Brain microvascular endothelial cell (primary cell): ENCODE measurements around the gene FBXW5.

Experiments used
- DNase-seq: peaks from one replicate; pipeline ENCODE4 v3.0.0-alpha.2; 2020
- H3K27ac ChIP-seq: fragments of 250-450 bp; sonication (Bioruptor Pico); 2 replicates; pipeline ENCODE4 v1.5.1; 2020; ENCODE audit warnings: mild to moderate bottlenecking, moderate library complexity
- H3K27me3 ChIP-seq: fragments of 250-450 bp; sonication (Bioruptor Pico); replicated peaks from 2 replicates; pipeline ENCODE4 v1.5.1; 2020; ENCODE audit warnings: mild to moderate bottlenecking
- H3K36me3 ChIP-seq: fragments of 250-450 bp; sonication (Bioruptor Pico); replicated peaks from 2 replicates; pipeline ENCODE4 v1.5.1; 2020; ENCODE audit warnings: mild to moderate bottlenecking
- H3K4me3 ChIP-seq: 2 replicates; pipeline ENCODE4 v1.5.1; 2011; ENCODE audit warnings: low read depth, mild to moderate bottlenecking, control low read depth, low read length, moderate library complexity
- in situ Hi-C: cut with HindIII; loops from 2 replicates; pipeline ENCODE4 v1.10.0; 2017; ENCODE audit warnings: low sequenced_read_pairs, low pct_ligation_motif_present
- TF ChIP-seq, protein P1 (sequence below): IDR thresholded peaks from 2 replicates; pipeline ENCODE4 v1.5.1; 2011; ENCODE audit warnings: low read depth, mild to moderate bottlenecking, moderate library complexity, low read length, control low read depth, inconsistent platforms; ENCODE audit errors: missing control alignments

The FBXW5 gene

DNA sequence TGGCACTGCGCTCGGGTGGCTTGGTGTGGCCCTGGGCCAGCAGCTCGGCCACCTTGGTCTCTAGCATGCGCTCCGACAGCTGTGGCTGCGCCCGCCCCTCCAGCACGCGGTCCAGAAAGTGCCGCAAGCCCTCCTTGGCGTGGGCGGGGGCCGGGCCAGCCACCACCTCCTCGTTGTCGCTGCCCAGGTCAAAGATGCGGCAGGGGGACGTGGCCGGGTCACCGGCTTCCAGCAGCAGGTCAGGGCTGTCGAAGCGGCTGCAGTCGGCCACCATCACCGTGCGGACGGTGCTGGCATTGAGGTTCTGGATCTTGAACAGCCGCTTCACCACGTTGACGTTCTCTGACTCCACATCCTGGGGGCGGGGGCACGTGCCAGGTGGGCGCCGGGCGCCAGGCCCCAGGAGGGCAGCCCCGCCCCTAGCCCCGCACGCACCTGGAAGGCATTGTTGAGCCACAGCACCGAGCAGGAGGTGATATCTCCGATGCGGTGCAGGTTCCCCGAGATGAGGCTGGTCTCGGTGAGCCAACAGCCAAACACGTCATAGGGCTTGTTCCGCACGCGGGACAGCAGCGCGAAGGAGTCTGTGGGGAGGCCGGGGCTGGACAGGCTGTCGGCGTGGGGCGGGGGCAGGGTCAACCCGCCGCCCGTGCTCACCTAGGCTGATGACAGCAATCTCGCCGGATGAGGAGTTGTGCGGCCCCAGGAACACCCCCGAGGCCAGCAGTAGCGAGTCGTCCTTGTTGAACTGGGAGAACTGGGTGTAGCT lies 2.2 kb downstream of the FBXW5 start:
- H3K36me3 ChIP-seq: peaks cover 45% of the 10 kb centered on the region
- in situ Hi-C loops: loop anchor here (25.0 kb wide), 1 partner anchor 95 kb away; the partner anchor contains the start of genes ABCA2, FUT7 and NPDC1
- no peak overlapping the region for H3K27ac ChIP-seq
- no peak for DNase-seq
- H3K27me3 ChIP-seq: no peaks in the 10 kb centered on the region
- TF ChIP-seq, protein P1, sequence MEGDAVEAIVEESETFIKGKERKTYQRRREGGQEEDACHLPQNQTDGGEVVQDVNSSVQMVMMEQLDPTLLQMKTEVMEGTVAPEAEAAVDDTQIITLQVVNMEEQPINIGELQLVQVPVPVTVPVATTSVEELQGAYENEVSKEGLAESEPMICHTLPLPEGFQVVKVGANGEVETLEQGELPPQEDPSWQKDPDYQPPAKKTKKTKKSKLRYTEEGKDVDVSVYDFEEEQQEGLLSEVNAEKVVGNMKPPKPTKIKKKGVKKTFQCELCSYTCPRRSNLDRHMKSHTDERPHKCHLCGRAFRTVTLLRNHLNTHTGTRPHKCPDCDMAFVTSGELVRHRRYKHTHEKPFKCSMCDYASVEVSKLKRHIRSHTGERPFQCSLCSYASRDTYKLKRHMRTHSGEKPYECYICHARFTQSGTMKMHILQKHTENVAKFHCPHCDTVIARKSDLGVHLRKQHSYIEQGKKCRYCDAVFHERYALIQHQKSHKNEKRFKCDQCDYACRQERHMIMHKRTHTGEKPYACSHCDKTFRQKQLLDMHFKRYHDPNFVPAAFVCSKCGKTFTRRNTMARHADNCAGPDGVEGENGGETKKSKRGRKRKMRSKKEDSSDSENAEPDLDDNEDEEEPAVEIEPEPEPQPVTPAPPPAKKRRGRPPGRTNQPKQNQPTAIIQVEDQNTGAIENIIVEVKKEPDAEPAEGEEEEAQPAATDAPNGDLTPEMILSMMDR: no peak
- no peak overlapping the region for H3K4me3 ChIP-seq

- peaks cover 45% of the 10 kb centered on the region for H3K36me3 ChIP-seq
- H3K27ac ChIP-seq: no peak overlapping the region
- TF ChIP-seq, protein P1: no peak
- no peaks in the 10 kb centered on the region for H3K27me3 ChIP-seq
- DNase-seq: no peak
- in situ Hi-C loops: loop anchor here (25.0 kb wide), 1 partner anchor 96 kb away; the partner anchor contains the start of genes ABCA2, FUT7 and NPDC1
- H3K4me3 ChIP-seq: no peak overlapping the region
Measured at GRCh38 chr9:136941231-136942111, 3.1 kb downstream of the FBXW5 start.

DNA sequence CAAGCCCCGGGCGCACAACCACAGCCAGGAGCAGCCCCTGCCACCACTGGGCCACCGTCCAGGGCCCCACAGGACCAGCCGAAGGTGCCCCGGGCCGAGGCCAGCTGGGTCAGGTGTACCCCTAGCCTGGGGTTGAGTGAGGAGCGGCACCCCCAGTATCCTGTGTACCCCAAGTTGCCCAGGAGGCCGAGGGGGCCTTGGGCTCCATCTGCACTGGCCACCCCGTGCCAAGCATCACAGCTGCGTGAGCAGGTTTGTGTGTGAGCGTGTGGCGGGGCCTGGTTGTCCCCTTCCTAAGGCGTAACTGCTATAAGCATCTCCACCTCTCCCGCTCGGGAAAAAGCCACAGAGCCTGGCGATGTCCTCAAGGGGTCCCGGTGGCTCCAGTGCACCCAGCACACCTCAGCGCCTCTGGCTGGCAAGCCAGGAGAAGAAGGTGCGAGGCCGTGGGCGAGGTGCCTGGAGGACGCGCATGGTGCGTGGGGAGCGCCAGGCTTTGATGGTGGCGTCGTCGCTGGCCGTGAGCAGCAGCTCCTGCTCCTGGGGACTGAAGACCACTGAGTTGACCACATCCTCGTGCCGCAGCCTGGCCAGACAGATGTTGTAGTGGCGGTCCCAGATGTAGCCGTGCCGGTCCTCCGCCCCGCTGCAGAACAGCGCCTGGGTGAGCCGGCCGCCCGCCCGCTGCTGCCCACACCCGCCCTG lies 3.9 kb downstream of the FBXW5 start:
- TF ChIP-seq, protein P1: no peak
- in situ Hi-C loops: loop anchor here (25.0 kb wide), 1 partner anchor 97 kb away; the partner anchor contains the start of genes ABCA2, FUT7 and NPDC1
- Histone ChIP-seq H3K27me3 (no peaks in the 10 kb centered on the region), H3K4me3 (no peak overlapping the region), H3K27ac (no peak overlapping the region), H3K36me3 (peaks cover 45% of the 10 kb centered on the region)
- DNase-seq: no peak

DNA sequence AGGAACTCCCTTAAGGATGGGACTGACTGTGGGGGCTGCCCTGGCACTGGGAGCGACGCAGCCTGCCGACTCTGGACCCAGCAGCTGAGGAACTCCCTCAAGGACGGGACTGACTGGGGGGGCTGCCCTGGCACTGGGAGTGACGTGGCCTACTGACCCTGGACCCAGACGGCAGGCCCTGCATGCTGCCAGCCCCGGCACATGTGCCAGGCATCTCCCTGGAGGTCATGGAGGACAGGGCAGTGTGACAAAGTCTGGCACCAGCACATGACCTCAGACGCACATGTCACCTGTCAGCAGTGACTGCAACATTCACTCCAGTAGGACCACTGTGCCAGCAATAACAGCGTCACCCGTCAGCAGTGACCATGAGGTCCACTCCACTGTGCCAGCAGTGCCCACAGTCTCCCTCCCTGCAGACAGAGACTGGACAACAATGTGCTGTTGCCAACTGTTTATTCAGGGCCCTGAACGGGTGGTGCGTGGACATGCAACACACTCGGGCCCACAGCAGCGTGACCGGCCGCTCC lies 4.5 kb downstream of the FBXW5 start:
- in situ Hi-C loops: loop anchor here (25.0 kb wide), 1 partner anchor 97 kb away; the partner anchor contains the start of genes ABCA2, FUT7 and NPDC1
- H3K4me3 ChIP-seq: no peak overlapping the region
- H3K27ac ChIP-seq: no peak overlapping the region
- H3K27me3 ChIP-seq: no peaks in the 10 kb centered on the region
- TF ChIP-seq, protein P1: no peak
- peaks cover 45% of the 10 kb centered on the region for H3K36me3 ChIP-seq
- no peak for DNase-seq

- no peak for DNase-seq
- in situ Hi-C loops: loop anchor here (25.0 kb wide), 1 partner anchor 98 kb away; the partner anchor contains the start of genes ABCA2, FUT7 and NPDC1
- TF ChIP-seq, protein P1: no peak
- Histone ChIP-seq H3K27me3 (no peaks in the 10 kb centered on the region), H3K4me3 (no peak overlapping the region), H3K36me3 (peaks cover 45% of the 10 kb centered on the region), H3K27ac (no peak overlapping the region)
Measured at GRCh38 chr9:136939431-136939995, 5.0 kb downstream of the FBXW5 start.
